Heart left ventricle (tissue), 13 donors: ENCODE results near the gene MRPL21.
"Not testable (repeated sequence)": the region's sequence is repeated elsewhere in the genome, so short reads cannot be mapped to it uniquely, and the experiment has no call there.

Source experiments
- CTCF ChIP-seq, 12 donors: fragments of 200-600 bp; sonication (generic) in 4 of 12; IDR thresholded peaks; one replicate each; pipeline versions ENCODE4 v1.5.0 to v1.8.0; 2018 to 2022; ENCODE audit warnings: antibody characterized with exemption in 12 of 12, mild to moderate bottlenecking in 5 of 12
- POLR2A ChIP-seq, 2 donors: fragments of 450-650 bp; IDR thresholded peaks; one replicate each; pipeline ENCODE4 v1.6.1; 2017; ENCODE audit warnings: antibody characterized with exemption in 2 of 2, mild to moderate bottlenecking in 2 of 2, moderate library complexity in 2 of 2
- donor health status: ischemic (EF 13 %, LVEDD 7.1; RV severe dilation, severe dysfunction).
- donor health status: DM: no; HTN: yes; CAD: no.
- donor health status: DM: no; HTN: no; CAD: no.
- donor health status: ischemic (EF 25% LVEDD 6.9; RV normal size, moderate dysfunction).
- donor health status: ischemic (EF 25% LVEDD 5.7; RV mildly dilated, moderate dysfunction).
- donor health status: ischemic (EF 35%, LVEDD 5.7; RV mildly dilated, moderate dysfunction).
- donor health status: nonischemic (EF 11% LVEDD 7.7; RV severe dilation, severe dysfunction).
- donor health status: DM: yes; HTN: yes; CAD: no.
- donor health status: PGD.
- donor health status: ischemic (EF 29% LVEDD 5.4; RV normal size, mild dysfunction).
- donor health status: nonischemic (EF 23%, LVEDD 6.1; RV moderate dilation, normal function).

- TF ChIP-seq CTCF, POLR2A (IDR thresholded peaks at IDR 0.05): not testable (repeated sequence)
Measured at GRCh38 chr11:68884827-68885226, 18.8 kb downstream of the MRPL21 start.
